HEK293 (cell line): ENCODE data around the gene ANXA7.

Source experiments
- CTCF ChIA-PET: fragments of 350-600 bp; formaldehyde crosslinking; extraction: SDS; loops from one replicate; lab custom pipeline; 2021; ENCODE audit warnings: antibody characterized with exemption; lab: Yijun Ruan, JAX
- POLR2A ChIA-PET: fragments of 300-600 bp; formaldehyde crosslinking; extraction: SDS; loops from one replicate; lab custom pipeline; 2020; ENCODE audit warnings: antibody characterized with exemption, inconsistent platforms; lab: Yijun Ruan, JAX
- H3K27ac ChIP-seq: fragments of 200-500 bp; sonication (Bioruptor generic); 2 replicates; pipeline ENCODE4 v1.5.1; 2014; ENCODE audit warnings: low read depth, low read length, control low read depth, inconsistent platforms; ENCODE audit errors: extremely low read depth
- H3K36me3 ChIP-seq, 2 experiments: fragments of 200-500 bp in 1 of 2; sonication (Bioruptor generic) in 1 of 2; 1 replicate in 1 of 2; 2 replicates in 1 of 2; pipeline ENCODE4 v1.5.1; 2014 to 2017; ENCODE audit warnings: inconsistent platforms in 2 of 2, low read length in 2 of 2; ENCODE audit not compliant: control insufficient read depth in 2 of 2, insufficient read depth in 1 of 2
- H3K4me1 ChIP-seq: fragments of 200-500 bp; sonication (Bioruptor generic); 2 replicates; pipeline ENCODE4 v1.5.1; 2014; ENCODE audit warnings: mild to moderate bottlenecking, low read length, inconsistent platforms; ENCODE audit not compliant: control insufficient read depth, insufficient read depth
- H3K4me3 ChIP-seq: 2 replicates; pipeline ENCODE4 v1.5.1; 2011; ENCODE audit warnings: low read depth, mild to moderate bottlenecking, control low read depth, low read length, moderate library complexity
- H3K9me3 ChIP-seq: fragments of 200-500 bp; sonication (Bioruptor generic); 2 replicates; pipeline ENCODE4 v1.5.1; 2014; ENCODE audit warnings: low read depth, low read length, inconsistent platforms; ENCODE audit not compliant: control insufficient read depth, insufficient read depth
- MEIS1 ChIP-seq: sonication (generic); formaldehyde crosslinking; IDR thresholded peaks from 2 replicates; pipeline ENCODE4 v1.8.1; 2022; ENCODE audit warnings: missing genetic modification reagents, mild to moderate bottlenecking, borderline replicate concordance
- PRDM1 ChIP-seq: fragments of 450-650 bp; formaldehyde crosslinking; IDR thresholded peaks from 2 replicates; pipeline ENCODE4; 2016; ENCODE audit warnings: missing biosample characterization, missing genetic modification characterization
- WT1 ChIP-seq: fragments of 450-650 bp; formaldehyde crosslinking; IDR thresholded peaks from 2 replicates; pipeline ENCODE4 v1.5.1; 2016; ENCODE audit warnings: missing biosample characterization, missing genetic modification characterization
- YY1 ChIP-seq: fragments of 450-650 bp; formaldehyde crosslinking; IDR thresholded peaks from 2 replicates; pipeline ENCODE4 v1.5.1; 2018; ENCODE audit warnings: missing biosample characterization, missing genetic modification characterization
- YY2 ChIP-seq: fragments of 450-650 bp; formaldehyde crosslinking; IDR thresholded peaks from 2 replicates; pipeline ENCODE4 v1.5.1; 2016; ENCODE audit warnings: missing biosample characterization, missing genetic modification characterization
- ZBTB17 ChIP-seq: fragments of 450-650 bp; formaldehyde crosslinking; IDR thresholded peaks from 2 replicates; pipeline ENCODE4 v1.5.1; 2016; ENCODE audit warnings: missing biosample characterization, missing genetic modification characterization
- ZBTB26 ChIP-seq: fragments of 450-650 bp; formaldehyde crosslinking; optimal IDR thresholded peaks from 2 replicates; pipeline ENCODE3; 2016; ENCODE audit warnings: missing biosample characterization, mild to moderate bottlenecking, missing genetic modification characterization
- ZBTB44 ChIP-seq: fragments of 450-650 bp; IDR thresholded peaks from 2 replicates; pipeline ENCODE4 v1.5.1; 2018; ENCODE audit warnings: missing biosample characterization, mild to moderate bottlenecking, missing genetic modification characterization
- ZNF10 ChIP-seq: fragments of 450-650 bp; formaldehyde crosslinking; IDR thresholded peaks from 2 replicates; pipeline ENCODE4 v1.5.1; 2017; ENCODE audit warnings: missing biosample characterization, missing genetic modification characterization
- ZNF155 ChIP-seq: fragments of 450-650 bp; formaldehyde crosslinking; IDR thresholded peaks from 2 replicates; pipeline ENCODE4 v1.5.1; 2016; ENCODE audit warnings: missing biosample characterization, missing genetic modification characterization
- ZNF157 ChIP-seq: fragments of 450-650 bp; formaldehyde crosslinking; IDR thresholded peaks from 2 replicates; pipeline ENCODE4 v1.5.1; 2016; ENCODE audit warnings: missing biosample characterization, missing genetic modification characterization
- ZNF175 ChIP-seq: fragments of 450-650 bp; formaldehyde crosslinking; IDR thresholded peaks from 2 replicates; pipeline ENCODE4 v1.5.1; 2016; ENCODE audit warnings: missing biosample characterization, missing genetic modification characterization
- ZNF19 ChIP-seq: fragments of 450-650 bp; formaldehyde crosslinking; IDR thresholded peaks from 2 replicates; pipeline ENCODE4; 2016; ENCODE audit warnings: missing biosample characterization, missing genetic modification characterization, low read depth
- ZNF239 ChIP-seq: fragments of 450-650 bp; formaldehyde crosslinking; IDR thresholded peaks from 2 replicates; pipeline ENCODE4 v1.5.1; 2016; ENCODE audit warnings: missing biosample characterization, missing genetic modification characterization
- ZNF24 ChIP-seq: fragments of 450-650 bp; formaldehyde crosslinking; IDR thresholded peaks from 2 replicates; pipeline ENCODE4 v1.5.1; 2016; ENCODE audit warnings: missing biosample characterization, missing genetic modification characterization
- ZNF280D ChIP-seq: fragments of 450-650 bp; formaldehyde crosslinking; IDR thresholded peaks from 2 replicates; pipeline ENCODE4 v1.5.1; 2016; ENCODE audit warnings: missing biosample characterization, missing genetic modification characterization
- ZNF302 ChIP-seq: fragments of 450-650 bp; formaldehyde crosslinking; IDR thresholded peaks from 2 replicates; pipeline ENCODE4 v1.5.1; 2016; ENCODE audit warnings: missing biosample characterization, missing genetic modification characterization, low read depth
- ZNF394 ChIP-seq: fragments of 450-650 bp; formaldehyde crosslinking; IDR thresholded peaks from 2 replicates; pipeline ENCODE4 v1.5.1; 2016; ENCODE audit warnings: missing biosample characterization, missing genetic modification characterization, mild to moderate bottlenecking, moderate library complexity, borderline replicate concordance
- ZNF48 ChIP-seq: fragments of 450-650 bp; formaldehyde crosslinking; IDR thresholded peaks from 2 replicates; pipeline ENCODE4 v1.5.1; 2016; ENCODE audit warnings: missing biosample characterization, missing genetic modification characterization
- ZNF514 ChIP-seq: fragments of 450-650 bp; formaldehyde crosslinking; IDR thresholded peaks from 2 replicates; pipeline ENCODE4 v1.5.1; 2016; ENCODE audit warnings: missing biosample characterization, missing genetic modification characterization
- ZNF560 ChIP-seq: fragments of 450-650 bp; formaldehyde crosslinking; IDR thresholded peaks from 2 replicates; pipeline ENCODE4 v1.5.1; 2017; ENCODE audit warnings: missing biosample characterization, missing genetic modification characterization, borderline replicate concordance
- ZNF600 ChIP-seq: fragments of 450-650 bp; formaldehyde crosslinking; IDR thresholded peaks from 2 replicates; pipeline ENCODE4 v1.5.1; 2016; ENCODE audit warnings: missing biosample characterization, missing genetic modification characterization
- ZNF623 ChIP-seq: fragments of 450-650 bp; formaldehyde crosslinking; IDR thresholded peaks from 2 replicates; pipeline ENCODE4 v1.5.1; 2016; ENCODE audit warnings: missing biosample characterization, missing genetic modification characterization
- ZNF626 ChIP-seq: fragments of 450-650 bp; sonication (Bioruptor Pico); formaldehyde crosslinking; IDR thresholded peaks from 2 replicates; pipeline ENCODE4 v1.5.1; 2018; ENCODE audit warnings: missing biosample characterization, missing genetic modification characterization, inconsistent platforms
- ZNF654 ChIP-seq: fragments of 450-650 bp; formaldehyde crosslinking; IDR thresholded peaks from 2 replicates; pipeline ENCODE4 v1.5.1; 2016; ENCODE audit warnings: low read depth, missing biosample characterization, missing genetic modification characterization
- ZNF768 ChIP-seq: fragments of 450-650 bp; formaldehyde crosslinking; IDR thresholded peaks from 2 replicates; pipeline ENCODE4 v1.5.1; 2018; ENCODE audit warnings: missing biosample characterization, mild to moderate bottlenecking, missing genetic modification characterization

Gene ANXA7

GRCh38 chr10:73376679-73377078 lies 37.2 kb downstream of the ANXA7 start:
- ChIA-PET POLR2A (no interaction called here), CTCF (interaction anchor here (0.6 kb wide), 1 partner anchor 100 kb away, joined by 4 read pairs; no protein-coding TSS in a partner anchor)
- H3K36me3 ChIP-seq: peaks cover 50 to 68% of the 10 kb centered on the region in 2 experiments
- TF ChIP-seq MEIS1 (CRISPR knock-in tag) (no peak), ZNF514 (tag by site-specific recombination) (no peak), ZNF600 (tag by site-specific recombination) (no peak), ZNF155 (tag by site-specific recombination) (no peak), ZNF280D (tag by site-specific recombination) (no peak), ZNF768 (no peak)
- H3K4me3 ChIP-seq: no peak overlapping the region
- no peaks in the 10 kb centered on the region for H3K4me1 ChIP-seq
- no peak overlapping the region for H3K27ac ChIP-seq
- H3K9me3 ChIP-seq: no peaks in the 10 kb centered on the region

- TF ChIP-seq ZNF10 (tag by site-specific recombination) (no peak), YY2 (tag by site-specific recombination) (no peak), ZNF394 (tag by site-specific recombination) (no peak), ZNF48 (no peak), ZBTB26 (tag by site-specific recombination) (no peak), ZNF560 (tag by site-specific recombination) (no peak), ZNF239 (tag by site-specific recombination) (no peak), YY1 (tag by site-specific recombination) (no peak), ZBTB17 (tag by site-specific recombination) (no peak), ZNF654 (tag by site-specific recombination) (no peak), ZNF157 (no peak), ZNF302 (tag by site-specific recombination) (no peak), ZBTB44 (tag by site-specific recombination) (no peak), PRDM1 (tag by site-specific recombination) (no peak), WT1 (tag by site-specific recombination) (no peak), ZNF24 (tag by site-specific recombination) (no peak), ZNF626 (tag by site-specific recombination) (no peak), ZNF19 (tag by site-specific recombination) (no peak), ZNF175 (tag by site-specific recombination) (no peak), ZNF623 (no peak)
- ChIA-PET POLR2A (no interaction called here), CTCF (no interaction called here)
- Histone ChIP-seq H3K4me1 (no peaks in the 10 kb centered on the region), H3K9me3 (no peaks in the 10 kb centered on the region), H3K27ac (no peak overlapping the region), H3K4me3 (no peak overlapping the region), H3K36me3 (peaks cover 0 to 38% of the 10 kb centered on the region in 2 experiments; a peak in 2 of 3 replicates)
Observed at GRCh38 chr10:73368238-73368637, 45.6 kb downstream of the ANXA7 start.
